ENCODE results near the gene MPRIP. TPM values are rescaled to one million over a fixed set of nuclear protein-coding genes. Genes with fewer than 3 reads are reported as not detected.

MPRIP gene
- total RNA-seq, 1 experiment from 2014 or later: 284 TPM

DNA sequence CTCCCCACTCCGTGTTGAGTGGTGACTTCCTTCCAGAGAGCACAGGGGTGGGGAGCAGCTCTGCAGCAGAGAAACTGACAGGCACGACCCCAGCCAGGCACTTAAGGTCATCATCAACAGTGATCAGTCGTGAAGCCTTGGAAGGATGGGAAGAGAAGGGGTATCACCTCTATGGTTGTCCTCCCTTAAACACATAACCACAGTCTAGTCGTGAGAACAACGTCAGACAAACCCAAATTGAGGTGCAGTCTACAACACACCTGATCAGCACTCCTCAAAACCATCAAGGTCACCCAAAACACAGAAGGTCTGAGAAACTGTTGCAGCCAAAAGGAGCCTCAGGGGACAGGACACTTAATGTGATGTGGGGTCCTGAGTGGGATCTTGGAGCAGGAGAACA is 68.3 kb downstream of the MPRIP start:
- POLR2A ChIA-PET: no interaction called here
- Mint-ChIP-seq H3K27me3 (ENCODE audit: insufficient read depth, unreplicated experiment) (no peaks in the 10 kb centered on the region), H3K27ac (ENCODE audit: unreplicated experiment) (no peak overlapping the region), H3K4me3 (ENCODE audit: unreplicated experiment) (no peak overlapping the region), H3K9me3 (ENCODE audit: unreplicated experiment) (no peaks in the 10 kb centered on the region), H3K4me1 (ENCODE audit: low read depth, unreplicated experiment) (peaks cover 23% of the 10 kb centered on the region), H3K36me3 (ENCODE audit: insufficient read depth, unreplicated experiment) (peaks cover 52% of the 10 kb centered on the region)
- H3K27me3 ChIP-seq (replicated peaks; ENCODE audit: control insufficient read depth, insufficient read depth, low read length): no peaks in the 10 kb centered on the region
- BruUV-seq (replicated peaks): no TSS peak
- H3K36me3 ChIP-seq (ENCODE audit: control insufficient read depth, insufficient read depth, low read length): peaks cover 1% of the 10 kb centered on the region; the same call in 1 of the 2 replicates
- H3K4me1 ChIP-seq: no peaks in the 10 kb centered on the region
- H3K9me3 ChIP-seq: no peaks in the 10 kb centered on the region
- intact Hi-C loops (cut with micrococcal nuclease; ENCODE audit: unreplicated experiment): no loop called here
- TF ChIP-seq, protein P1, sequence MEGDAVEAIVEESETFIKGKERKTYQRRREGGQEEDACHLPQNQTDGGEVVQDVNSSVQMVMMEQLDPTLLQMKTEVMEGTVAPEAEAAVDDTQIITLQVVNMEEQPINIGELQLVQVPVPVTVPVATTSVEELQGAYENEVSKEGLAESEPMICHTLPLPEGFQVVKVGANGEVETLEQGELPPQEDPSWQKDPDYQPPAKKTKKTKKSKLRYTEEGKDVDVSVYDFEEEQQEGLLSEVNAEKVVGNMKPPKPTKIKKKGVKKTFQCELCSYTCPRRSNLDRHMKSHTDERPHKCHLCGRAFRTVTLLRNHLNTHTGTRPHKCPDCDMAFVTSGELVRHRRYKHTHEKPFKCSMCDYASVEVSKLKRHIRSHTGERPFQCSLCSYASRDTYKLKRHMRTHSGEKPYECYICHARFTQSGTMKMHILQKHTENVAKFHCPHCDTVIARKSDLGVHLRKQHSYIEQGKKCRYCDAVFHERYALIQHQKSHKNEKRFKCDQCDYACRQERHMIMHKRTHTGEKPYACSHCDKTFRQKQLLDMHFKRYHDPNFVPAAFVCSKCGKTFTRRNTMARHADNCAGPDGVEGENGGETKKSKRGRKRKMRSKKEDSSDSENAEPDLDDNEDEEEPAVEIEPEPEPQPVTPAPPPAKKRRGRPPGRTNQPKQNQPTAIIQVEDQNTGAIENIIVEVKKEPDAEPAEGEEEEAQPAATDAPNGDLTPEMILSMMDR (IDR thresholded peaks at IDR 0.05; ENCODE audit: insufficient read depth in 1 of 2, low read depth in 1 of 2, low read length in 1 of 2, severe bottlenecking in 1 of 2, unreplicated experiment in 1 of 2): no peak
- no peak for DNase-seq
- H3K4me3 ChIP-seq (ENCODE audit: low read depth, low read length): no peak overlapping the region
- CTCF ChIA-PET: no interaction called here

DNA sequence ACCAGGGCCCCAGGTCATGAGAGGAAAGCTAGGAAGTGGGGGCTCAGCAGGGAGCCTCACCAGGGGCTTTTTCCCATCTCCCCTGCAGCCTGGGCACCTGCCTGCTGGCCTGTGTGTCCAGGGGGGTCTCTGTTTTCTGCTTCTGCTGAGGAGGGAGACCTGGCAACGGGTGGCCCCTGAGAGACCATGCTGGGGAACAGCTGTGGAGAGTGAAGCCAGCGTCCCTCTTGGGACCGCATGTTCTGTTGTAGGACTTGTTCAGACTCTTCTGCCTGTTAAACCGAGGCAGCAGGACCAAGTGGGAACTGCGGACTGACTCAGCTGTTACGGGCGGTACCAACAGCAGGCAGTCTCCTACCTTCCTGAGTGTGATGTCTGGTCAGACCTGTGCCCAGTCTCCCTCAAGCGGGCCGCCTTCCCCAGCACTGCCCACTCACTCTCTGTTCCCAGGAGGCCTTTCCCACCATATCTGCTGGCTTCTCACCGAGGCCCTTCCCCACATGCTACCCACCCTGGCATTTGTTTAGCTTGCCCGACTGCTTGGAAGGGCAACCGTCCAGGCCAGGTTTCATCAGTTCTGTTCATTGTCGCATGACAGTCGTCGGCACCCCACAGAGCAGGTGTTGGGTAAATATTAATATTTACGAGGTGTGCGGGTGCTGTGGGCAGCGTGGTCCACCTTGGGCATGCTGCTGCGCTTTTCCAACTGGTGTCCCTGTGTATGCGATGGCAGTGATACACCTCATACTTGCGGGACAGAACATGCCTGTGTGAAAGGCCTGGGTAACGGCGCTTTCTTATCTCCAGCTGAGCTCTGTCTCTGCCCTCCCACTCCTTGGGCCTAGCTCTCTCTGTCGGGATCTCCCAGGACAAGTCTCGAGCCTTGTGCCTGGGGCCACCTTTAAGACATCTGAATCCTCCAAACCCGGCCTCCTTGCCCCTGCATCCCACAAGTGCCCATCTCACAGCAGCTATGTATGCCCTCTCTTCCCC is 69.4 kb downstream of the MPRIP start:
- Histone ChIP-seq H3K36me3 (ENCODE audit: control insufficient read depth, insufficient read depth, low read length) (peaks cover 1% of the 10 kb centered on the region; the same call in 1 of the 2 replicates), H3K27me3 (replicated peaks; ENCODE audit: control insufficient read depth, insufficient read depth, low read length) (no peaks in the 10 kb centered on the region), H3K9me3 (no peaks in the 10 kb centered on the region), H3K4me1 (no peaks in the 10 kb centered on the region), H3K4me3 (ENCODE audit: low read depth, low read length) (no peak overlapping the region)
- POLR2A ChIA-PET: no interaction called here
- Mint-ChIP-seq H3K27me3 (ENCODE audit: insufficient read depth, unreplicated experiment) (no peaks in the 10 kb centered on the region), H3K4me3 (ENCODE audit: unreplicated experiment) (no peak overlapping the region), H3K36me3 (ENCODE audit: insufficient read depth, unreplicated experiment) (peaks cover 46% of the 10 kb centered on the region), H3K4me1 (ENCODE audit: low read depth, unreplicated experiment) (peaks cover 32% of the 10 kb centered on the region), H3K27ac (ENCODE audit: unreplicated experiment) (peak overlapping the region; percentile 63), H3K9me3 (ENCODE audit: unreplicated experiment) (no peaks in the 10 kb centered on the region)
- no TSS peak for BruUV-seq (replicated peaks)
- intact Hi-C loops (cut with micrococcal nuclease; ENCODE audit: unreplicated experiment): no loop called here
- CTCF ChIA-PET: no interaction called here
- DNase-seq: no peak
- TF ChIP-seq, protein P1 (IDR thresholded peaks at IDR 0.05; ENCODE audit: insufficient read depth in 1 of 2, low read depth in 1 of 2, low read length in 1 of 2, severe bottlenecking in 1 of 2, unreplicated experiment in 1 of 2): no peak

DNA sequence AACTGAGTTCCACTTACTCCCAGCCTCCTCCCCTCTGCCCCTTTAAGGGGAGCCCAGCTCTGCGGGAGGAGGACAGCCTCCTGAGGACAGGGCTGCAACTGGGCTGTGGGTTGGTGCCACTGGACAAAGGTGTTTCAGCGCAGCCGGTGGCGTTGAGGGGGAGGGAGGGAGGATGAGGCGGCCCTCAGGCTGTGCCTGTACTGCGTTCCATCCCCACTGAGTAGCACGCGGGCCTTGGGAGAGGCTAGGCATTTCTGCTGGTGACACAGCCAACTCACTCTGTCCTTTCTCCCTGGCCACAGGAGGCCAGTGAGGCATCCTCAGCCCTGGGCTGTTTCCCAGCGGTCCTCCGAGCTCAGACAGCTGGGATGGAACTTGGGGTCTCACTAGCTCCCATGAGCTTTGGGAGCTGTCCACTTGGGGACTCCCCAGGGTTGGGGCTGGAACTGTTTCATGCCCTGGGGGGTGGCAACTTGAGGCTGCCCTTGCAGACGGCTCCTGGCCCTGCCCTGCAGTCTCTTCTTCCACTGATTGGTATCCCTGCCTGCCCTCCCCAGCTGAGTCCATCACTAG is 70.5 kb downstream of the MPRIP start:
- ChIA-PET CTCF (no interaction called here), POLR2A (no interaction called here)
- Histone ChIP-seq H3K4me3 (ENCODE audit: low read depth, low read length) (no peak overlapping the region), H3K4me1 (peaks cover 2% of the 10 kb centered on the region), H3K9me3 (no peaks in the 10 kb centered on the region), H3K36me3 (ENCODE audit: control insufficient read depth, insufficient read depth, low read length) (no peaks in the 10 kb centered on the region), H3K27me3 (replicated peaks; ENCODE audit: control insufficient read depth, insufficient read depth, low read length) (no peaks in the 10 kb centered on the region)
- Mint-ChIP-seq H3K27ac (ENCODE audit: unreplicated experiment) (peak overlapping the region; percentile 63), H3K27me3 (ENCODE audit: insufficient read depth, unreplicated experiment) (no peaks in the 10 kb centered on the region), H3K9me3 (ENCODE audit: unreplicated experiment) (no peaks in the 10 kb centered on the region), H3K4me3 (ENCODE audit: unreplicated experiment) (no peak overlapping the region), H3K4me1 (ENCODE audit: low read depth, unreplicated experiment) (peaks cover 32% of the 10 kb centered on the region), H3K36me3 (ENCODE audit: insufficient read depth, unreplicated experiment) (peaks cover 44% of the 10 kb centered on the region)
- BruUV-seq (replicated peaks): no TSS peak
- TF ChIP-seq, protein P1 (IDR thresholded peaks at IDR 0.05; ENCODE audit: insufficient read depth in 1 of 2, low read depth in 1 of 2, low read length in 1 of 2, severe bottlenecking in 1 of 2, unreplicated experiment in 1 of 2): no peak
- DNase-seq: no peak
- intact Hi-C loops (cut with micrococcal nuclease; ENCODE audit: unreplicated experiment): no loop called here
